ENCODE measurements around the gene CD300LG.

Gene CD300LG

GRCh38 chr17:43881758-43882505, 35.0 kb downstream of the CD300LG start:
- Histone ChIP-seq H3K27me3 (ENCODE audit: control insufficient read depth, low read length) (no peaks in the 10 kb centered on the region), H3K4me3 (ENCODE audit: low read length) (no peak overlapping the region), H3K4me2 (ENCODE audit: low read length) (no peak overlapping the region), H3K9me2 (replicated peaks; ENCODE audit: control insufficient read depth, low read length) (no peaks in the 10 kb centered on the region), H3K79me2 (ENCODE audit: control insufficient read depth, low read length) (no peaks in the 10 kb centered on the region), H3K9me3 (ENCODE audit: control insufficient read depth, insufficient read depth, low read length) (no peaks in the 10 kb centered on the region), H3K4me1 (ENCODE audit: control insufficient read depth, low read length) (no peaks in the 10 kb centered on the region), H4K20me1 (ENCODE audit: control insufficient read depth, insufficient read depth, low read depth, low read length) (no peaks in the 10 kb centered on the region), H3F3A (ENCODE audit: control insufficient read depth, insufficient read depth) (no peaks in the 10 kb centered on the region), H3K36me3 (ENCODE audit: control insufficient read depth, low read length) (no peaks in the 10 kb centered on the region), H3K27ac (ENCODE audit: low read depth, low read length) (no peak overlapping the region)
- TF ChIP-seq CTCF (IDR thresholded peaks at IDR 0.05; ENCODE audit: low read depth, low read length, poor library complexity, severe bottlenecking) (no peak), EZH2phosphoT487 (IDR thresholded peaks at IDR 0.05; ENCODE audit: borderline replicate concordance, low read length) (no peak)

- no peaks in the 10 kb centered on the region for H3K79me2 ChIP-seq (ENCODE audit: control insufficient read depth, low read length)
- H3K9me3 ChIP-seq (ENCODE audit: control insufficient read depth, insufficient read depth, low read length) = no peaks in the 10 kb centered on the region
- no peaks in the 10 kb centered on the region for H3K27me3 ChIP-seq (ENCODE audit: control insufficient read depth, low read length)
- no peaks in the 10 kb centered on the region for H4K20me1 ChIP-seq (ENCODE audit: control insufficient read depth, insufficient read depth, low read depth, low read length)
- no peak overlapping the region for H3K4me3 ChIP-seq (ENCODE audit: low read length)
- H3K4me1 ChIP-seq (ENCODE audit: control insufficient read depth, low read length) = no peaks in the 10 kb centered on the region
- H3K9me2 ChIP-seq (replicated peaks; ENCODE audit: control insufficient read depth, low read length) = no peaks in the 10 kb centered on the region
- no peak overlapping the region for H3K27ac ChIP-seq (ENCODE audit: low read depth, low read length)
- no peaks in the 10 kb centered on the region for H3K36me3 ChIP-seq (ENCODE audit: control insufficient read depth, low read length)
- H3K4me2 ChIP-seq (ENCODE audit: low read length) = no peak overlapping the region
- no peaks in the 10 kb centered on the region for H3F3A ChIP-seq (ENCODE audit: control insufficient read depth, insufficient read depth)
- no peak for TF ChIP-seq EZH2phosphoT487 (IDR thresholded peaks at IDR 0.05; ENCODE audit: borderline replicate concordance, low read length)
- no peak for TF ChIP-seq CTCF (IDR thresholded peaks at IDR 0.05; ENCODE audit: low read depth, low read length, poor library complexity, severe bottlenecking)
These were observed 35.9 kb downstream of the CD300LG start for GRCh38 chr17:43882761-43883415.

- H3K4me1 ChIP-seq (ENCODE audit: control insufficient read depth, low read length) = no peaks in the 10 kb centered on the region
- no peaks in the 10 kb centered on the region for H4K20me1 ChIP-seq (ENCODE audit: control insufficient read depth, insufficient read depth, low read depth, low read length)
- no peak overlapping the region for H3K4me2 ChIP-seq (ENCODE audit: low read length)
- TF ChIP-seq EZH2phosphoT487 (IDR thresholded peaks at IDR 0.05; ENCODE audit: borderline replicate concordance, low read length) (no peak), CTCF (IDR thresholded peaks at IDR 0.05; ENCODE audit: low read depth, low read length, poor library complexity, severe bottlenecking) (no peak)
- H3K4me3 ChIP-seq (ENCODE audit: low read length) = no peak overlapping the region
- H3F3A ChIP-seq (ENCODE audit: control insufficient read depth, insufficient read depth) = no peaks in the 10 kb centered on the region
- no peaks in the 10 kb centered on the region for H3K79me2 ChIP-seq (ENCODE audit: control insufficient read depth, low read length)
- H3K9me2 ChIP-seq (replicated peaks; ENCODE audit: control insufficient read depth, low read length) = no peaks in the 10 kb centered on the region
- H3K36me3 ChIP-seq (ENCODE audit: control insufficient read depth, low read length) = no peaks in the 10 kb centered on the region
- no peak overlapping the region for H3K27ac ChIP-seq (ENCODE audit: low read depth, low read length)
- H3K27me3 ChIP-seq (ENCODE audit: control insufficient read depth, low read length) = peaks cover 10% of the 10 kb centered on the region
- no peaks in the 10 kb centered on the region for H3K9me3 ChIP-seq (ENCODE audit: control insufficient read depth, insufficient read depth, low read length)
These were observed 41.6 kb downstream of the CD300LG start for GRCh38 chr17:43888548-43888947.

All from DOHH2 (cell line).